Stimulated activated CD4-positive, alpha-beta T cell treated with anti-CD3 and anti-CD28 coated beads, Interleukin-1b, Interleukin-23, amount 100 ng/mL, for 4 hours (primary cell): ENCODE measurements around the gene KLHL36.
"Not testable (repeated sequence)": the region's sequence is repeated elsewhere in the genome, so short reads cannot be mapped to it uniquely, and the experiment has no call there.

ENCODE experiments used
- DNase-seq, 2 donors: peaks; one replicate each; pipeline ENCODE4 v3.0.0-alpha.2; 2020; ENCODE audit warnings: low read depth in 2 of 2

The KLHL36 gene

DNA sequence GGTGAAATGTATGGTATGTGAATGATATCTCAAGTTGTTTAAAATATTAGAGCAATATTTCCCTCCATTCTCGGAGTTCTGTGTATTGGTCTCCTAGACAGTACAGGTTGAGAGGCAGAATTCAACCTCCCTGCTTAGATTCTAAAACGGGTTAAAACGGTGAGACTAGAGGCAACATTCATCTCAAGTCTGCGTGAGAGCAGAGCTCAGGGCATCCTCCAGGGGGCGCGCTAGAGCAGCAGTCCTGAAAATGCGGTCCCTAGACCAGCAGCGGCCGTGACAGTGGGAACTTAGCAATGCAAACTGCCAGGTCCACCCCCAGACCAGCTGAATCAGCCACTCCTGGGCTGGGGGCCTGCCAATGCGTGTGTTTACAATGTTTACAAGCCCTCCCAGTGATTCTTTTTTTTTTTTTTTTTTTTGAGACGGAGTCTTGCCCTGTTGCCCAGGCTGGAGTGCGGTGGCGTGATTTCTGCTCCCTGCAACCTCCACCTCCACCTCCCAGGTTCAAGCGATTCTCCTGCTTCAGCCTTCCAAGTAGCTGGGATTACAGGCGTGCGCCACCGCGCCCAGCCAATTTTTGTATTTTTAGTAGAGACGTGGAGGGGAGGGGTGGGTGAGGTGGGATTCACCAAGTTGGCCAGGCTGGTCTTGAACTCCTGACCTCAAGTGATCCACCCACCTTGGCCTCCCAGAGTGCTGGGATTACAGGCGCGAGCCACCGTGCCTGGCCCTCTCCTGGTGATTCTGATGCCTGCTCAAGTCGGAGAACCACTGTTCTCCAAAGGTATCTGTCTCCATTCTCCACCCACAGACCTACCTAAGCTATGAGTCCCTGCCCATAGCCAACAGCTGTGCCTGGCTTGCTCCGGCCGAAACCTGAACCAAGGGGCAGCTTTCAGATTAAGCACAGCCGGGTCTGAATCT is 24.2 kb downstream of the KLHL36 start:
- peak; percentile 77 to 84 for DNase-seq

GRCh38 chr16:84673203-84673535 is 24.9 kb downstream of the KLHL36 start:
- DNase-seq: no peak

- no peak for DNase-seq
These were observed 25.2 kb downstream of the KLHL36 start for GRCh38 chr16:84673561-84673960.

GRCh38 chr16:84675423-84675822 is 27.1 kb downstream of the KLHL36 start:
- DNase-seq: no peak

DNA sequence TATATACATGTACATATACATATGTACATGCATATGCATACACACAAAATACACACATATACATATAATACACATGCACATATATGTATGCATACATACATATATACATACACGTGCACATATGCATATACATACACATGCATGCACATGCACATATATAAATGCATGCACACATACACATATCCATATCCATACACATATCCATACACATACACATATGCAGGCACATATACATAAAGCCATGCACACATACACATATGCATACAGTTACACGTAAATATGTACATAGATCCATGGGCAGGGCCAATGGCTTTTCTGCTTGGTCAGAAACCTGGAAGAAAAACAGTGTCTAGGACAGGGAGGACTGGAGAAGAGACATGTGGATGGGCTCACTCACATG is 27.6 kb downstream of the KLHL36 start:
- DNase-seq: no peak

DNA sequence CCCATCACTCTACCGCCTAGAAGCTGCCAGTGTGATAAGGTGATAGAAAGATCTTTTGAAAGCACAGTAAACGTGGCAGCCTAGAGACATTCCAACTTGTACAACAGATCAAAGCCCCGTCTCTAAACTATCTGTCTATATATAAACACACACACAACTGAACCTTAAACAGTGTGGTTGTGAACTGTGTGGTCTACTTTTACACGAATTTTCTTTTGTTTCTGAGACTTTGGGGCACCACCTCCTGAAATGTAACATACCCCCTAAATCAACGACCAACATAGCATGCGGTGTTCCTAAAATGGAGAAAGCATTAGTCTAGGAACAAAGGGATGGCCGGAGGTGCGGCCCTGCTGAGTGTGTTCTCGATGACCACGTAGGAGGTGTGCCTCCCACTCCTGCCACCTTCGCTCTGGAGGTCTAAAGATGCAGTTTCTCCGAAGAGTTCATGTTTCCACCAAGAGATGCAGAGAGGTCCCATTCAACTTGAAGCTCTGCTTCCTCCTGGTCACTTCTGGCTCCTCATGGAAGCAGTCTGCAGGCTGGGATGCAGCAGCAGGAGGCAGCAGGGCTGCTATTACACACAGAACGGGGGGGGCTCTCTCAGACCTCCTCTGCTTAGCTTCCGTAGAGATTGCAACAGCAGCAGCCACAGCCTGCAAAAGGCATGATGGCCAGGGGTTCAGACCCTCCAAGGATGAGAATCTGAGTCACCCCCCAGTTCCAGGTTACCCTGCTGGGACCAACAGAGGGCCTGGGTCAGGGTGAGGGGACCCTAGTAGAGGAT is 28.9 kb downstream of the KLHL36 start:
- DNase-seq: no peak

DNA sequence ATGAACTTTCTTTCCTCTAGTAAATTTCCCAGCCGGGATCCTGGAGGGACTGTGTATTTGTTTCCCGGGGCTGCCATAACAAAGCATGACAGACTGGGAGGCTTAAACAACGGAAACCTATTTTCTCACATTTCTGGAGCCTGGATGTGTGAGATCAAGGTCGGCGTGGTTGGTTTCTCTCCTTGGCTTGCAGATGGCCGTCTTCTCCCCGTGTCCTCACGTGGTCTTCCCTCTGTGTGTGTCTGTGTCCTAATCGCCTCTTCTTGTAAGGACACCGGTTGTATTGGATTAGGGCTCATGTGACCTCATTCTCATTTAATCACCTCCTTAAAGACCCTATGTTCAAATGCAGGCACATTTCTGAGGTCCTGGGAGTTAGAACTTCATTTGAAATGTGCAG is 29.5 kb downstream of the KLHL36 start:
- DNase-seq: no peak

DNA sequence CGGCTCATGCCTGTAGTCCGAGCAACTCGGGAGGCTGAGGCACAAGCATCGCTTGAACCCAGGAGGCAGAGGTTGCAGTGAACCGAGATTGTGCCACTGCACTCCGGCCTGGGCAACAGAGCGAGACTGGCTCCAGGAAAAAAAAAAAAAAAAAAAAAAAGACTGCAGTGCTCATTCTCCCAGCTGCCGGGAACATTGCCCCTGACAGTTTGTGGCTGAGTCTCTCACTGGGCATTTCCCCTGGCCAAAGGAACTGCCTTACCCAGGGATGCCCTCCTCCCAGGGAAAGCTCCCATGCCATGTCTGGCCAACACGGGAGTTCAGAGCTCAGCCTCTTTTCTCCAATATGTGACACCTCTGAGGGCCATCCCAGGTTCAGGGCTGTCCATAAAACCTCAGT is 30.2 kb downstream of the KLHL36 start:
- DNase-seq: no peak

DNA sequence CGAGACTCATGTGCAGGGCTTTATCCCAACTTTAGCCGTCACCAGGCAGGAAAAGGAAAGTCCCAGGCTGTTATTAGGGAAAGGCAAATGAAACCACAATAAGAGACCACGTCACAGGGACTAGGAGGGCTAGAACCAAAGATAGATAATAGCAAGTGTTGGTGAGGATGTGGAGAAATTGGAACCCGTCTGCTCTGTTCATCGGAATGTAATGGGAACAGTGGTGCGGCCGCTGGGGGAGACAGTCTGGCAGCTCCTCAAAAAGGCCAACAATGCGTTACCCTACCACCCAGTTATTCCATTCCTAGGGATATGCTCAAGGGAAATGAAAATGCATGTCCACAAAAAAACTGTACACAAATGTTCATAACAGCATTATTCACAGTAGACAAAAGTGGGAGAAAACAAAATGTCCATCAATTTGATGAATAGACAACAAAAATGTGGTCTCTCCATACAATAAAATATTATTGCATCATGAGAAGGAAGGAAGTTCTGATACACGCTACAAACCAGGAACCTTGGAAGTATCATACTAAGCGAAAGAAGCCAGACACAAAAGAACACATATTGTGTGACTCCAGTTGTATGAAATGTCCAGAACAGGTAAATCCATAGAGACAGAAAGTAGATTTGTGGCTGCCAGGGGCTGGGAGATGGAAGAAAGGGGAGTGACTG is 32.0 kb downstream of the KLHL36 start:
- DNase-seq: no peak

- no peak for DNase-seq
These were observed 32.7 kb downstream of the KLHL36 start for GRCh38 chr16:84680843-84681629.

DNA sequence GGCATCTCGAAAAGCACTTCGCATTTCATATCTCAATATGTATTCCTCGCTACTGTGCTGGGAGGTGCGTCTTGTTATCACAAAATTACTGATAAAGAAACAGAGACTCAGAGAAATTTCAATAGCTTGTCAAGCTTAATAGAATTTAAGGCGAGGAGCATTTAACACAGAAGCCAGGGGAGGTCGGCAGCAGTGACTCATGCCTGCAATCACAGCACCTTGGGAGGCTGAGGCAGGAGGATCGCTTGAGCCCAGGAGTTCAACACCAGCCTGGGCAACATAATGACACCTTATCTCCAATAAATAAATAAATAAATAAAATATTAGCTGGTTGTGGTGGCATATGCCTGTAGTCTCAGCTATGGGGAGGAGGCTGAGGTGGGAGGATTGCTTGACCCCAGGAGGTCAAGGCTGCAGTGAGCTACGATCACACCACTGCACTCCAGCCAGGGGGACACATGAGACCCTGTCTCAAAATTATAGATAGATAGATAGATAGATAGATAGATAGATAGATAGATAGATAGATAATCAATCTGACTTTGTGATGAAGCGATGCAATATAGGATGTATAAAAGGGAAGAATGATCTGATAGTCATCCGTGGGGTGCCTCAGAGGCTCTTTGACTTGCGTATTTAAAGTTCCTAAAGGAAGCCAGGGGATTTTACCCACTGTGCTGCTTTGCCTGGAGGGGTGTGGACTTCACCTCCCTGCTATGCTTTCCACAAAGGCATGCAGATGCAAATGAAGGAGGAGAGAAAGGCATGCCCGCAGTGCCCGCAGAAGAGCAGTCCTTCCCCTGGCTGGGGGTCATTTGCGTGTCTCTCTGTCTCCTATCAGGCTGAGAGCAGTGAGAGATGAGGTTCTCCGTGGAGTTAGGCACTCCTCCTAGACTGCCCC is 35.6 kb downstream of the KLHL36 start:
- DNase-seq: no peak

DNA sequence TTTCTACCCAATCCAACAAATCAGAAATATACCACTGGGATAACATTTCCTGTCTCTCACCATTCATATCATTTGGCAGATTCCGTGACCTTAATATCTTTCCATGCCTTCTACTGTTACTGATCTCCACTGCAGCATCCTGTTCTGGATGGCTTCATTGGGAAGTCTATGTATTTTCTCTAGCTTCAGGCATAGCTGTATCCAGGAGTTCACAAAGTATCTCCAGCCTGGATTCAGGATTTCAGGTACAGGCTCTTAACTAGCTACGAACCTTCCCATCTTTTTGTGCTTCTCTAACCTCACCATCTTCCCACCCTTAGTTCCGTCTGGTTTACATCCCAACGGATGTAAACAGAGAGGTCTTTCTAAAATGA is 36.3 kb downstream of the KLHL36 start:
- no peak for DNase-seq

- no peak for DNase-seq
These were observed 36.9 kb downstream of the KLHL36 start for GRCh38 chr16:84685210-84685609.

DNA sequence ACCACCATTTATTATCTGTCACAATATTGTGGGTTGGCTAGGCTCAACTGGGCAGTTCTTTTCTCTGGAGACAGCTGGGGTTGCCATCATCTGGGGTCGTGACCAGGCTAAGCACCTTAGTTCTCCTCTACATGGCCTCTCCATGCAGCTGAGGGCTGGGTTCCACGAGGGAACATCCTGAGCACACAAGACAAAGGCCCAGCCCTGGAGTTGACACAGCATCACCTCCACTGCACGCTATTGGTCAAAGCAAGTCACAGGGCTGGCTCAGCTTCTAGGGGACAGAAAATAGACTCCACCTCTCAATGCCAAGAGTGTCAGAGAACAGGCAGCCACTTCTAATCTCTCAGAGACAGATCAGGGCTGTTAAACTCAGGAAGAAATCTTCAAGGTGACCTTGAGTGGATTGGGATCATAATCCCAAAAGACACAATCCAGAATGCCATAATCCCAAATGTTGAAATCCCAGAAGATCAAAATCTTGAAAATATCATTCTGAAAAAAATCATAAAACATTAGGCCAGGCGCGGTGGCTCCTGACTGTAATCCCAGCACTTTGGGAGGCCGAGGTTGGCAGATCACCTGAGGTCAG is 38.5 kb downstream of the KLHL36 start:
- DNase-seq: no peak

DNA sequence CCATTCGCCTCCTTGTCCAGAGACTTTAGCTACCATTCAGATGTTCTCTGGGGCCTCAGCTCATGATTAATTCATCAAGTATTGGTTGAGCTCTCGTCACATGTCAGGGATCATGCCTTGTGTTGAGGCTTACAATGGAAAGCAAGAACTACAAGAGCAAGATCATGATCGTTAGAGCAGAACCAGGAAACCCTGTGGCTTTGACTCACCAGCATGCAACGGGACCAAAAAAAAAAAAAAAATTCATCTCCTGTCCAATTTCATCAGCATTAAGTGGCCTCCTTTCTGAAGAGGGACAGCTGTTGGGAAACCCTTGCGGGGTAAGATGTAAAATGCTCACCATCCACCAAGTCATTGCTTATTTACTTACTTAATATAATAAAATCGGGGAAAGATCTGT is 39.4 kb downstream of the KLHL36 start:
- DNase-seq: no peak

DNA sequence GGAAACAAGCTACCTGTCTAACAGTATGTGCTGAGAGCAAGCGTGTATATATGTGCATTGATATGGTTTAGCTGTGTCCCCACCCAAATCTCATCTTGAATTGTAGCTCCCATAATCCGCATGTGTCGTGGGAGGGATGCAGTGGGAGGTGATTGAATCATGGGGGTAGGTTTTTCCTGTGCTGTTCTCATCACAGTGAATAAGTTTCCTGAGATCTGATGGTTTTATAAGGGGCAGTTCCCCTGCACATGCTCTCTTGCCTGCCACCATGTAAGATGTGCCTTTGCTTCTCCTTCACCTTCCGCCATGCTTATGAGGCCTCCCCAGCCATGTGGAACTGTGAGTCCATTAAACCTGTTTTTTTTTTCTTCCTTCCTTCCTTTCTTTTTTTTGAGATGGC is 39.9 kb downstream of the KLHL36 start:
- not testable (repeated sequence) for DNase-seq

DNA sequence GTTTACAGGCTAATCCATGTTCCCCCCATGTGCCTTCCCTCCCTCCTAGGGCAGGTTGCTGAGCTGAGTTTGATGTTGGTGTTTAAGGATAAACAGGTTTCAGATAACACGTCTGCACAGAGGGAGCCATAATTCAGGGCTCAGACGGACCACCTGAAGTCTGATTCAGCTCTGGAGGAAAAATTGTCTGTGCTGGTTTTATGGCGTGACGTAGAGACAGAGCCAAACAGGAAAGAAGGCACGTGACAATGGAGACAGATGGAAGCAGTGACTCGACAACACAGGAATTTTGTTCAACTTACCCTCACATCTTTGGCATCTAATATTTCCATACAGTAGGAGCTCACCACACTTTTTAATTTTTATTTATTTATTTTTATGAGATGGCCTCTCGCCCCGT is 40.8 kb downstream of the KLHL36 start:
- DNase-seq: no peak

DNA sequence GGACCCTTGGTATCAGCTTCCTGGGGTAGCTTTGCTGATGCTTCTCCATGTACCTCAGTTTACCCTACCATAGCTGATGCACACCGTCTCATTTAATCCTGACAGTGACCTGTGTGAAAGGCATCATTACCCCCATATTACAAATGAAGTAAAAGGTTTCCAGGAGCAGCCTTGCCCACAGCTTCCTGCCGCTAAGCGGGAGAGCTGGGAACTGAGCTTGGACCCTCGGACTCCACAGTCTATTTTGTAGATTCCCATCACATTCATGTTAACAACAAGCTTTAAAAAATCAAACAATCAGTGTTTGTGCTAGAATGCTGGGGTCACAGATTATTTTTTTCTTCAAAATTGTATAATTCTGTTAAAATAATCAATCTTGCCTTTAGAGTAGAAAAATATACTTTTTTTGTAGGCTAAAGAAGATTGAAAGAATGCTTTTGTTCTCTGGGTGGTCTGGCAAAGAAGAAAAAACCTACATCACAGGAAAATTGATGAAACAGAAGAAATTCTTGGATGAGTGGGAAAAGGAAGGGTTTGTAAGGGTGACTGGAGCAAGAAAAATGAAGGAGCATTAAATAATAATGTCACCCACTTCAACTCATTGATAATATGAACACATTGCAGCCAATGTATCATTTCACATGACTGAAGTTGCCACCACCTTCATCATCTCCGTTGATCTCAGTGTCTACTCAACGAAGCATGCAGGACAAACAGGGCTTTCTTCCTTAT is 41.9 kb downstream of the KLHL36 start:
- DNase-seq: no peak

- DNase-seq: no peak
These were observed 44.3 kb downstream of the KLHL36 start for GRCh38 chr16:84692451-84693214.
